NCI-H187 (cell line): ENCODE data around the gene MLEC.
"Not testable (repeated sequence)": the region's sequence is repeated elsewhere in the genome, so short reads cannot be mapped to it uniquely, and the experiment has no call there.

Source experiments
- DNase-seq, 2 experiments: peaks; one replicate each; lab custom pipeline; 2025; lab: John Stamatoyannopoulos, UW

Gene MLEC

DNA sequence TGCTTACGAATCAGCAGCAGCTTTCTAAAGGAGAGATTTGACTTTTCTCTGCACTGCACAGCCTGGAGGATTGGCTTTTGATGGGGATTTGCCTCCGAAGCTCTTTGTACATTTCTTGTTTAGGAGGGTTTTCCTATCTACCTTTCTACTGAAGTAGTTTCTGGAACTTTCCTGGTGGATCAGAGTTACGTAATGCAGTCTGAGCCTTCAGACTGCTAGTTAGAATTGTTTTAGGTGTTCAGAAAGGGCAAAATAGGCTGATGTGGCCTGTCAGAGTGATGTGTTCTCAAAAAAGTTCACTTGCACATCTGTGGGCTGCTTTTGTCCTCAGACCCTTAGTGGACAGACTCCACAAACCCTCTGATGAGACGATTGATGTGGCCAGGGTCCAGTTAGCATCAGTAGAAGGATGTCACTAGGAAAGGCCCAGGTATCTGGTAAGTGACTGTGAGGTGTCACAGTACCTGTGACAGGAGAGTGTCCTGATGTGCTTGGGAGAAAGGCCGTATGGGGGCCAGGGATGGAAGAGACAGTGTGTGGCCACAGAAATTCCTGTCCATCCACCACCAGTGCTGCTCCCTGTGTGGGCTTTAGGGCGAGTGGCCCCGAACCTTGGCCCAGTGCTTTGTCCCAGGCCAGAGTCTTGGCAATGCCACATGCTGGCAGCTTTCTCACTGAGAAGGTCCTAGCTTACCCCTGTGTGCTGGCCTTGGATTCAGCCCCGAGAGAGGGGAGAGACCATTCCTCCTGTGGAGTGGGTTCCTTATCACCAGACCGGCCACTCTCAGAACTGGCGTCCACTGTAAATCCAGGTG lies 34.2 kb downstream of the MLEC start:
- DNase-seq, result no peak

DNA sequence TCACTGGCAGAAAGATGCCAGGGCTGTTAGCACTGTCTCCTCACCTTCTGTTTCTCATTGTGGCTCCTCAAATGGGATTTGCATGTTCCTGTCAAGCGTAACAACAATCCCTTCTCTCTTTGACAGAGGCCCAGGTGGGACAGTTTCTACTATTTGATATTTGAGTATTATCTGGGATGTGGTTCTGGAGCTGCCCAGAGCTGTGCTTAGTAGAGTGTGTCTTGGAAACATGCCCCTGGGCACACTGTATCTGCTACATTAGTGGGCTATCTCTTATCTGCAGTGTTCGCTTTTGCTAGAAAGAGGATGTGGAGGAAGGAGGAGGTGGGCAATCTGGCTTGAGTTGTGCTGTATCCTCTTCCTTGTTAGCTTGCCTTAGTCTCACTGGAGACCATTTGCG lies 34.9 kb downstream of the MLEC start:
- no peak for DNase-seq

DNA sequence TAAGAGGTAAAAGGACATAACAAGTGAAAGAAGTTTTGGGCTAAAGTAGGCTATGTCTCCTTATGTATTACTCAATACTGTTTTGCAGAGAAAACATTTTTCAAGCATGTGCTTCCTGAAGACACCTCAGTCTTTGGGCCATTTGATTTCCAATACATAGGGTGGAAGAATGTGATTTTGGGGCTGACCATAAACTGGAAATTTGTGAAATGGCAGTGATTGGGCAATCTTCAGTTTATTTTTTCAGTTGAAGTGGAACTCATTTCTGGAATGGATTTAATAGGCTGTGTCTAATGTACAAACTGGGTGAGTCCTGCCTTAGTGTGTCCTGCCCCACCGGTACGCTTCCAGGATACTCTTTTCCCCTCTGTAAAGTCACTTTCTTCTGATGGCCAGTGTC lies 35.8 kb downstream of the MLEC start:
- DNase-seq, result no peak

DNA sequence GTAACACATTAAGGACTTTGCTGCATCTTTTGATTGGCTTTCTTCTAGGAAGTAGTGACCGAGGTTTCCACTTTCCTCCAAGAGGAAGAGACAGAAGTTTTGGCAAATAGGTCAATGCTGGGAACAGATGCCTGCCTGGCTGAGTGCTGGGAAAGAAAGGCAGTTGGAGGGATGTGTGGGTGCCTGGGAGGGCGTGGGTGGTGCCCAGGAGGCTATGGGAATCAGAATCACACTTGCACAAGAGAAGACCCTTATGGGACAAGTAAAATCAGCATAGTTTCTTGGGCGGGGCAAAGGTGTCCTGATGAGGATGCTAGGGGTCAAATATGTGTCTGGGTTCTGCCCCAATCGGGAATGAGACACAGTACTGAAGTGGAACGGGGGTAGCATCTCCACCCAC lies 37.8 kb downstream of the MLEC start:
- no peak for DNase-seq

DNA sequence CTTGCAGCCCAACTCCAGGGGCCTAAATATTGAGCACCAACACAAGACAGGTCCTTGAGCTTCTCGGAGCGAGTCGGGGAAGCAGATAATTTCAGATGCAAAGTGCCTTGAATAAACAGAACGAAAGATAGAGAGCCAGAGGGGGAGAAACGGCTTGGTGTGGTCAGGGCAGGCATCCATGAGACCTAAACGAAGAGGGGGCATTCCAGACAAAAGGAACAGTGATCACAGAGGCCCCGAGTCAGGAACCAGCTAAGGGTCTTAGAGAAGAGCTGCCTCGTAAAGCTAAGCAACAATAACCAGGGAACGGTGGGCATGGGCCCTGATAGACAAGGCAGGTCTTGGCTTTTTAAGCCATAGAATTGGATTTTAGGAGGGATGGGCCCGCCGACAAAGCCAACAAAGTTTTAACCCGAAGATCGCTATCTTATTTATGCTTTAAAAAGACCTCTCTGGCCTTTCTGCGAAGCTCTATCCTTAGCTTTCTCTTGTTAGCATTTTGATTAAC lies 38.3 kb downstream of the MLEC start:
- DNase-seq, result no peak

DNA sequence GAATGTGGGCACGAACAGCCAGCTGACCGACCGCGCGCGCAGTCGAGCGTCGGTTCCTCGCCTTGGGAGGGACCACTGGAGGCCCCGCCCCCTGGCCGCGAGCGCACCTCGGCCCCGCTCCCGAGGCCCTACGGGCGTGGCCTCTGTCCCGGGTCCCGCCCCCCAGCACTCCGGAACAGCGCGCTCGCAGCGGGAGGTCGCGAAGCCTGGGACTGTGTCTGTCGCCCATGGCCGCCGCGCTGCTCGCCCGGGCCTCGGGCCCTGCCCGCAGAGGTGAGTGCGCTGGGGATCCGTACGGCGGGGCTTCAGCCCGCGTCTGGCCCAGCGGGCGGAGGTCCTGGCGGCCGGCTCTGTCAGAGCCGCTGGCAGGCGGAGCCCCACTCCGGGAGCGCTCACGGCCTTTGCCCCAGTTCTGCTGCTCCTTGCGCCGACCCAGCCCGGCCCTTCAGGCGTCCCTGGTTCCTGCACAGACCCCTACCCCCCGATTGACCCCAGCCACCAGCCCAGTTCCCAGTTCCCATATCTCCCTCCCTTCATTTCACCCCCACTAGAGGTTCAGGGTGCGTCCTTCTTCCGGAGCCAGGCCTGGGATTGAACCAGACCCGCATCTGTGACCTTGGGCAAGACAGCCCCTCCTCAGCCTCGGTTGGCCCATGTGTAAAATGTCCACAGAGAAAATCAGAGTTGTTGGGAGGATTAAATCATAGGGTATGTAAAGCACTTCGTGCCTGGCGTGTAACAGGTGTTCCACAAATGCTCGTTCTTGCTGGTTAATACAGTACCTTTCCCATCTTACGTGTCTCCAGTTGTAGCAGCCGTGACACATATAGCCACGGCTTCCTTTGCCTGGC lies 38.9 kb downstream of the MLEC start, which contains the start of gene ACADS:
Gene ACADS (plus strand): TSS at position 168 of the 851 bp plus-strand sequence. CDS start 60 bp downstream, at position 228.
- DNase-seq, result peak; percentile 97

DNA sequence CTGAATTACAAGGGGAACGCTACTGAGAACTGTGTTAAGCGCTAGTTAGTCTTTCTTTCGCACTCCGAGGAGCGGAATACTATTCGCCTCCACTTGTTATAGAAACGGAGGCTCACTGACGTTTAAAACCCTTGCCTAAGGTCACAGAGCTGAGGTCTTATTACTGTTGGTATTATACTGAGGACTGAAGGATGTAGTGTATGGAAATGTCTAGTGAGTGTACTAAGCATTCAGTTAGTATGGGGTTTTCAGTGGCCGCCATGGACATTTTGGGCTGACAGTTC lies 39.5 kb downstream of the MLEC start:
- no peak for DNase-seq

DNA sequence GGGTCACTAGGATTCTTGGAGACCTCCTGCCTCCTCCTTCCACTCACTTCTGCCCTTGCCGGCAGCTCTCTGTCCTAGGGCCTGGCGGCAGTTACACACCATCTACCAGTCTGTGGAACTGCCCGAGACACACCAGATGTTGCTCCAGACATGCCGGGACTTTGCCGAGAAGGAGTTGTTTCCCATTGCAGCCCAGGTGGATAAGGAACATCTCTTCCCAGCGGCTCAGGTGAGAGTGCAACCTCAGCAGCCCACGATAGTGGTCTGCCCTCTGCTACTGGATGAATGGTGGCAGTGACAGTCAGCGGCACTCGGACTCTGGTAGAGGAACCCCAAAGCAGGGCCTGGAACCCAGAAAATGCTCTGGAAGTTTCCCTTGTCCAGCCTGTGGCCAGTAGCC lies 40.0 kb downstream of the MLEC start:
- no peak for DNase-seq

DNA sequence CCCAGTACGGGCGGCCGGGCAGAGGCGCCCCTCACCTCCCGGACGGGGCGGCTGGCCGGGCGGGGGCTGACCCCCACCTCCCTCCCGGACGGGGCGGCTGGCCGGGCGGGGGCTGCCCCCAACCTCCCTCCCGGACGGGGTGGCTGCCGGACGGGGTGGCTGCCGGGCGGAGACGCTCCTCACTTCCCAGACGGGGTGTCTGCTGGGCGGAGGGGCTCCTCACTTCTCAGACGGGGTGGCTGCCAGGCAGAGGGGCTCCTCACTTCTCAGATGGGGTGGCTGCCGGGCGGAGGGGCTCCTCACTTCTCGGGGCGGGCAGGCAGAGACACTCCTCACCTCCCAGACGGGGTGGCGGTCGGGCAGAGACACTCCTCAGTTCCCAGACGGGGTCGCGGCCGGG lies 45.2 kb downstream of the MLEC start:
- DNase-seq, result not testable (repeated sequence)

DNA sequence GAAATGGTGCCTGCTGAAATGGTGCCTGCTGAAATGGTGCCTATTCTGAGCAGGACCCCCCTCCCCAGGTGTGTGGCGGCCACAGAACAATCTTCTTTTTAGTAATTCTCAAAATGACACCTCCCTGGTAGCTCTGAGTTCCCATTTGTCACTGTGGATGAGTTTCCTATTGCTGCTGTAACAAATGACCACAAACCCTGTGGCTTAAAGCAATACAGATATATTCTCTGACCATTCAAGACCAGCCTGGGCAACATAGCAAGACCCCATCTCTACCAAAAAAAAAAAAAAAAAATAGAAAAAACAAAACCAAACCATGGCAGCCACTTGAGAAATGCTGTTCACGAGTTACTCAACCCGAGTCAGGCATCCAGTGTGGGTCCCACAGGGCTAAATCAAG lies 46.6 kb downstream of the MLEC start:
- no peak for DNase-seq

DNA sequence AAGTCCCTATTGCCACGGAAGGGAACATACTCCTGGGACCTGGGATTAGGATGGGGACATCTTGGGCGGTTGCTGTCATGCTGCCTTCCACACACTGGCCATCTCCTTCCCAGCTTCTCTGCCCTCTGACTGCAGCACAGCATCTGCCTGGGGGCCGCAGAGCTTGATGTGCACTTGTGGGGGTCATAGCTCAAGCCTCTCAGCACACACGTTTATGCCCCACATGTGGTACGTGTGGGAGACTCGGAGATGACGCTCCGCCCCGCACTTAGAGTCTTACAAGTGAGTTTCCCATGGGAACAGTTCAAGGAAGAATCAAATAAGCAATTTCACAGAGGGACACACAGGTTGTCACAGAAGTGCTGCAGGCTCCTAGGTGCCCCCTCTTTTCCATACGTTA lies 47.3 kb downstream of the MLEC start:
- peak; percentile 48 to 60 for DNase-seq

DNA sequence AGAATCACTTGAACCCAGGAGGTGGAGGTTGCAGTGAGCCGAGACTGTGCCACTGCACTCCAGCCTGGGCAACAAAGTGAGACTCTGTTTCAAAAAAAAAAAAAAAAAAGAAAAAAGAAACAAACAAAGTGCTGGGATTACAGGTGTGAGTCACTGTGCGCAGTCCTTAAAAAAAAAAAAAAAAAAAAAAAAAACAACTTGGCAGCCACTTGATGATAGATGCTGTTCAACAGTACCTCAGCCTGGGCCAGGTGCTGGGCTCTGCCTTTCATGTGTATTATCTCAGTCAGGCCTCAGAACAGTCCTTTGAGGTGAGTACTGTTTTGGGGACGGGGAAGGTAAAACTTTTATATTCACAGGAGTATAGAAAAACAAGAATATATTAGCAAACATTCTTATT lies 48.2 kb downstream of the MLEC start:
- DNase-seq, result no peak

DNA sequence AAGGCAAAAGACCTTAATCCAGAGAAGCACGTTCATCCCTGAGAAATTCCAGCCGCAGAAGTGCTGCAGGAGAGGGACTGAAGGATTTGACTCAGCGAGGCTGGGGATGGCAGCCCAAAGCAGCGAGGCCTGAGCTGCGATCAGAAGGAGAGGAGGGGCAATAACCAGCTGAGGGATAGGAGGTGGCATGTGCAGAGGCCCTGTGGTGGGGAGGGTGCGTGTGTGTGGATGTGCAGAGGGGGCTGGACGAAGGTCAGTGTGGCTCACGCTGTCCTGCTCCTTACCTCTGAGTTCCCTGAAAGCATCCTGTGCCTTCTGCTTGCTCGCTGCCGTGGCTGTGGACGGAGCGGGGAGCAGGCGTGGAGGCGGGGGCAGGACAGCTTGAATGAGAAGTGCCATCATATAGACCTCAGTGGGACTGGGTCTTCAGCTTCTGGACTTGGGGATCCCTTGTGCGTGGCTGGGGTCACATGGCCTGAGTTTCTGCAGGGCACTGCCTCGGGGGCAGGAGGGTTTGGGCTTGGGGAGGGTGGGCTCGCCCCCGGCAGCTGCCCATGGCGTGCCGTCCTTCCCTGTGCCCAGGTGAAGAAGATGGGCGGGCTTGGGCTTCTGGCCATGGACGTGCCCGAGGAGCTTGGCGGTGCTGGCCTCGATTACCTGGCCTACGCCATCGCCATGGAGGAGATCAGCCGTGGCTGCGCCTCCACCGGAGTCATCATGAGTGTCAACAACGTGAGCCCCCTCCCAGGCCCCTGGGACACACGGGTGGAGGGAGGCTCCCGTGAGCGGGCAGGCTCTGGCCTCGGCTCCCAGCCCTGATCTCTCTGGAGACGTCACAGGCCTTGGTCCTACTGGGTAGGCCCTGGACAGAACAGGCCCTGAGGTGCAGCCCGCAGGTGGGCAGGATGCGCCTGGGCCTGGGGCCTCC lies 49.7 kb downstream of the MLEC start:
- no peak for DNase-seq

DNA sequence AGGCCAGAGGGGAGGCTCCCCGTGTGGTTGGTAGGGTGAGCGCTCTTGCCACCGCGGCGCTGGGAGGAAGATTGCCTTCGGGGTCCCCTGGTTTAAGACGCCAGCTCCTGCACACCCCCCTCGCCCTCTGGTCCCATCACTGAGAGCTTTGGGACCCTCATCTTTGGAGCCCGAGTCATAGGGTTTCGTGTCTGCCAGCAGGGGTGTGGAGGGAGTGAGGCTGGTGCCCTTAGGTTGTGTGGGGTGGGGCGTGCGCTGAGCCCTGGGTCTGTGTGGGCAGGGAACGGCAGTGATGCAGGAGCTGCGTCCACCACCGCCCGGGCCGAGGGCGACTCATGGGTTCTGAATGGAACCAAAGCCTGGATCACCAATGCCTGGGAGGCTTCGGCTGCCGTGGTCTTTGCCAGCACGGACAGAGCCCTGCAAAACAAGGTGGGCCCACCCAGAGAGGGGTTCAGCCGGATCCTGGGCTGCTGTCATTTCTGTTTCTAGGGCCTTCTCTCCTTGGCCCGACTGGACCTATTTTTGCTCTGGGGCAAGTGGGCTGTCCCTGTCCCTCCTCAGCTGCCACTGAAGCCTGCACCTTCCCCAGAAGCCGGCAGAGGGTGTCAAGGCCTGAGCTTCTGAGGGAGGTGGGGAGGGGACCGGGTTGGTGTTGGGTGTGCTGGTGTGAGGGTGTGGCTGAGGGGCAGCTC lies 50.8 kb downstream of the MLEC start:
- DNase-seq, result no peak

DNA sequence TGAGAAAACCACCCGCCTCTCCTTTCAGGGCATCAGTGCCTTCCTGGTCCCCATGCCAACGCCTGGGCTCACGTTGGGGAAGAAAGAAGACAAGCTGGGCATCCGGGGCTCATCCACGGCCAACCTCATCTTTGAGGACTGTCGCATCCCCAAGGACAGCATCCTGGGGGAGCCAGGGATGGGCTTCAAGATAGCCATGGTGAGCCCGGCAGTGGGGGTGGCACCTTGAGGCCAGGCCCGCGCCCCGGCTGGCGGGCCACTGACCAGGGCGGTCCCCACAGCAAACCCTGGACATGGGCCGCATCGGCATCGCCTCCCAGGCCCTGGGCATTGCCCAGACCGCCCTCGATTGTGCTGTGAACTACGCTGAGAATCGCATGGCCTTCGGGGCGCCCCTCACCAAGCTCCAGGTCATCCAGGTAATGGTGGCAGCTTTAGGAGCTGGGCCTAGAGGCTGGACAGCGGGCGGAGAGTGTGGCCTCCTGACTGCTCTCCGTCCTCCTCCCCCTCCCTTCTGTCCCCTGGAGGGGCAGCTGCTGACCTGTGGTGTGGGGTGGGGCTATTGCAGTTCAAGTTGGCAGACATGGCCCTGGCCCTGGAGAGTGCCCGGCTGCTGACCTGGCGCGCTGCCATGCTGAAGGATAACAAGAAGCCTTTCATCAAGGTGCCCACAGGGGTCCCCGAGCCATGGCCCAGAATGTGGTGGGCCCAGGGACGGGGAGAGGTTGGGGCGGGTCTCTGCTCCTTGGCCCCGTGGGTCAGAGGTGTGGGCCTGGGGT lies 51.5 kb downstream of the MLEC start:
- no peak for DNase-seq

DNA sequence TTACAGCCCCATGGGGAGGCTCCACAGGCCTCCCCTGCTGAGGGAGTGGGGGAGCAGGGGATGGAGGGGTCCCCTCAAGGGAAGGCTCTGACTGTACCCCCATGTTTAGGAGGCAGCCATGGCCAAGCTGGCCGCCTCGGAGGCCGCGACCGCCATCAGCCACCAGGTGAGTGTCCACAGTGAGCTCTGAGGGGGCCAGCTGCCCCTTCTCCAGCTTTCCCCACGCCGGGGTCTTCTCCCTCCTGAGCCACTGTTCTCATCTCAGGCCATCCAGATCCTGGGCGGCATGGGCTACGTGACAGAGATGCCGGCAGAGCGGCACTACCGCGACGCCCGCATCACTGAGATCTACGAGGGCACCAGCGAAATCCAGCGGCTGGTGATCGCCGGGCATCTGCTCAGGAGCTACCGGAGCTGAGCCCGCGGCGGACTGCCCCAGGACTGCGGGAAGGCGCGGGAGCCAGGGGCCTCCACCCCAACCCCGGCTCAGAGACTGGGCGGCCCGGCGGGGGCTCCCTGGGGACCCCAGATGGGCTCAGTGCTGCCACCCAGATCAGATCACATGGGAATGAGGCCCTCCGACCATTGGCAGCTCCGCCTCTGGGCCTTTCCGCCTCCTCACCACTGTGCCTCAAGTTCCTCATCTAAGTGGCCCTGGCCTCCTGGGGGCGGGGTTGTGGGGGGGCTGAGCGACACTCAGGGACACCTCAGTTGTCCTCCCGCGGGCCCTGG lies 52.2 kb downstream of the MLEC start:
- DNase-seq, result no peak

DNA sequence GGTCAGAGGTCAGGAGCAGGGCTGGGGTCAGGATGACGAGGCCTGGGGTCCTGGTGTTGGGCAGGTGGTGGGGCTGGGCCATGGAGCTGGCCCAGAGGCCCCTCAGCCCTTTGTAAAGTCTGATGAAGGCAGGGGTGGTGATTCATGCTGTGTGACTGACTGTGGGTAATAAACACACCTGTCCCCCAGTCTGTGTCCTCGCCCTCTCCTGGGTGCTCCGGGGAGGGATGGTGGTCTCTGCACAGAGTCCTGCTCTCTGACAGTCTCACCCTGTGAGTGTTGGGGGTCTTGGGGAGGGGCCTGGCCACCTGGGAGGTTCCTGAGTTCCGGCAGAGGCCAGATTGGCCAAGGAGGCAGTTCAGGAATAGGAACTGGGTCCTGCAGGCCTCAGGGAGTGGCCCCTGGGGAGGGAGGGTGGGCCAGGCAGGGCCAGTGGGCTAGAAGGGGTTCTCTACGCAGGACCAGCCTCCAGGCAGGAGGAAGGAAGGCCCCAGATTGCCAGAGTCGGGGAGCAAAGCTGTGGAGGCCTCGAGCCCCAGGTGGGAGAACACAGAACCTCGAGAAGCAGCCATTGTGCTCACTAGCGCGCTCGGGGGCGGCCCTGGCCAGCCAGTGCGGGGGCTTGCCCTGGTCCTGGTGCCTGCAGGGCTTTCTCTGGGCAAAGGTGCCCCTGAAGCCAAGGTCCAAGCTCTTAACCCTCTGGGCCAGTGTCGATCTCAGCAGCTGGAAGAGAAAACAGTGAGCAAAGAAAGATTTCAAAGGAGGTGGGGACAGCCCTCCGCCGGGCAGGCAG lies 53.1 kb downstream of the MLEC start:
- DNase-seq, result no peak

DNA sequence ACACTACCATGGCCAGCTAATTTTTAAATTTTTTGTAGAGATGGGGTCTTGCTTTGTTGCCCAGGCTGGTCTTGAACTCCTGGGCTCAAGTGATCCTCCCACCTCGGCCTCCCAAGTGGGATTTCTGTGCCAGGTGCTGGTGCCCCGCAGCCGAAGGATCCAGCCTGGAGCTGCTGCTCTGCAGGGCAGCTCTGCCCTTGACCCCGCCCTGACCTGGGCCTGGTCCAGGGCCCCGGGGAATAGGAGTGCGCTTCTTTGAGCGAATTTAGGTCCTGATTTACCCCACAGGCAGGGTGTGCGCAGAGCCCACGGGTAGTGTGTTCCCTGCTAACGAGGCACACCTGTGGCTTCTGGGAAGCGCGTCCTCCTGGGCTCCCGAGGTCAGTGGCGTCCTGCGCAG lies 53.9 kb downstream of the MLEC start:
- DNase-seq, result no peak
